K562 (cell line): ENCODE results near the gene C9. TPM values are rescaled to one million over a fixed set of nuclear protein-coding genes. Genes with fewer than 3 reads are reported as not detected.

Experiments used
- ATAC-seq: fragments of 200-7000 bp; cut with Tn5 transposase; 3 replicates; pipeline ENCODE4 v1.9.1; 2020; ENCODE audit warnings: moderate library complexity
- BruUV-seq: library from RNA; stranded (reverse); fragments of 400-500 nt; replicated peaks from 2 replicates; lab custom pipeline; 2021; lab: Mats Ljungman, UMichigan
- CTCF ChIA-PET: fragments of 300-600 bp; formaldehyde crosslinking; extraction: SDS; loops from one replicate; lab custom pipeline; 2021; ENCODE audit warnings: low intra/inter-chr PET ratio; lab: Yijun Ruan, JAX
- POLR2A ChIA-PET: fragments of 300-600, 350-650 bp; sonication (Branson Sonifier 250); formaldehyde crosslinking; extraction: SDS; loops from one replicate; lab custom pipeline; 2021; ENCODE audit warnings: antibody characterized with exemption, inconsistent platforms; lab: Yijun Ruan, JAX
- DNase-seq, 4 experiments: peaks; one replicate each; pipeline versions ENCODE4 v3.0.0 to v3.0.0-alpha.2; 2011 to 2018; ENCODE audit warnings: low spot score in 3 of 4, mixed read lengths in 3 of 4; ENCODE audit errors: extremely low read depth in 1 of 4
- FAIRE-seq: peaks from 2 replicates; lab custom pipeline; 2011; peaks lifted over from hg19 to GRCh38; lab: Jason Lieb, UNC
- H2AFZ ChIP-seq: 2 replicates; pipeline ENCODE4 v1.6.0; 2011; ENCODE audit warnings: low read depth, low read length, control low read depth, inconsistent platforms
- H3K27ac ChIP-seq: fragments of 200-600 bp; 3 replicates; pipeline ENCODE4 v1.8.0; 2011; ENCODE audit warnings: low read depth, mild to moderate bottlenecking, control low read depth, inconsistent platforms, low read length, moderate library complexity, mixed read lengths; ENCODE audit errors: extremely low read depth
- H3K27me3 ChIP-seq, 2 experiments: fragments of 300-600 bp in 1 of 2; 2 replicates in 1 of 2; 3 replicates in 1 of 2; pipeline versions ENCODE4 v1.6.0 to v1.8.0; 2011; ENCODE audit warnings: inconsistent platforms in 2 of 2, low read length in 2 of 2, mild to moderate bottlenecking in 1 of 2, mixed read lengths in 1 of 2, moderate library complexity in 1 of 2; ENCODE audit not compliant: control insufficient read depth in 2 of 2, insufficient read depth in 2 of 2
- H3K36me3 ChIP-seq: fragments of 300-600 bp; 3 replicates; pipeline ENCODE4 v1.8.0; 2011; ENCODE audit warnings: mild to moderate bottlenecking, low read length, inconsistent platforms; ENCODE audit not compliant: control insufficient read depth, insufficient read depth
- H3K4me1 ChIP-seq, 2 experiments: fragments of 200-600 bp in 1 of 2; replicated peaks in 1 of 2; 2 replicates in 1 of 2; 3 replicates in 1 of 2; pipeline versions ENCODE4 v1.5.1 to v1.8.0; 2011; ENCODE audit warnings: inconsistent platforms in 2 of 2, low read length in 2 of 2, mild to moderate bottlenecking in 1 of 2, mixed read lengths in 1 of 2, moderate library complexity in 1 of 2; ENCODE audit not compliant: control insufficient read depth in 2 of 2, insufficient read depth in 2 of 2
- H3K4me2 ChIP-seq: 2 replicates; pipeline ENCODE4 v1.6.1; 2011; ENCODE audit warnings: low read length, control low read depth, inconsistent platforms, mixed read lengths; ENCODE audit not compliant: insufficient read depth
- H3K4me3 ChIP-seq: fragments of 200-600 bp; sonication (generic), shearing (Covaris generic); 2 replicates; pipeline ENCODE4 v1.5.1; 2016; ENCODE audit warnings: control low read depth, inconsistent platforms
- H3K79me2 ChIP-seq: fragments of 200-600 bp; 3 replicates; pipeline ENCODE4 v1.8.0; 2011; ENCODE audit warnings: low read length, inconsistent platforms; ENCODE audit not compliant: control insufficient read depth, insufficient read depth
- H3K9ac ChIP-seq, 2 experiments: 2 replicates each; pipeline versions ENCODE4 v1.6.0 to v1.6.1; 2011; ENCODE audit warnings: low read depth in 2 of 2, low read length in 2 of 2, control low read depth in 1 of 2, inconsistent platforms in 1 of 2, mild to moderate bottlenecking in 1 of 2, mixed read lengths in 1 of 2; ENCODE audit not compliant: insufficient read depth in 1 of 2
- H3K9me1 ChIP-seq: one replicate; pipeline ENCODE4 v1.6.0; 2011; ENCODE audit warnings: inconsistent platforms, mild to moderate bottlenecking, low read length, moderate library complexity; ENCODE audit not compliant: control insufficient read depth, insufficient read depth
- H3K9me3 ChIP-seq: replicated peaks from 2 replicates; pipeline ENCODE4 v1.5.1; 2011; ENCODE audit warnings: low read depth, low read length, inconsistent platforms; ENCODE audit not compliant: control insufficient read depth, insufficient read depth
- H4K20me1 ChIP-seq: replicated peaks from 2 replicates; pipeline ENCODE4 v1.6.1; 2011; ENCODE audit warnings: low read length, inconsistent platforms, mixed read lengths; ENCODE audit not compliant: control insufficient read depth, insufficient read depth
- E2F3 ChIP-seq: fragments of 250-450 bp; sonication (Bioruptor Pico); IDR thresholded peaks from 2 replicates; pipeline ENCODE4 v1.4.0; 2020; ENCODE audit warnings: mild to moderate bottlenecking
- EHMT2 ChIP-seq: fragments of 450-650 bp; IDR thresholded peaks from 2 replicates; pipeline ENCODE4 v1.6.1; 2018; ENCODE audit warnings: antibody characterized with exemption
- GATA2 ChIP-seq: sonication (generic); formaldehyde crosslinking; IDR thresholded peaks from 2 replicates; pipeline ENCODE4 v1.4.0; 2020; ENCODE audit warnings: mild to moderate bottlenecking, missing genetic modification reagents
- MAFG ChIP-seq: fragments of 450-650 bp; conservative IDR thresholded peaks from 2 replicates; pipeline ENCODE4 v1.6.1; 2016; ENCODE audit warnings: missing genetic modification characterization, missing compliant biosample characterization
- MTA1 ChIP-seq: fragments of 450-650 bp; IDR thresholded peaks from 2 replicates; pipeline ENCODE4 v1.6.1; 2017; ENCODE audit warnings: borderline replicate concordance
- NR3C1 ChIP-seq: sonication (generic); formaldehyde crosslinking; IDR thresholded peaks from 2 replicates; pipeline ENCODE4 v1.8.1; 2022; ENCODE audit warnings: missing genetic modification reagents
- SMARCA5 ChIP-seq: fragments of 450-650 bp; IDR thresholded peaks from 2 replicates; pipeline ENCODE4 v1.6.1; 2016
- SRSF7 ChIP-seq: fragments of 200-400 bp; formaldehyde crosslinking; optimal IDR thresholded peaks from 2 replicates; pipeline ENCODE3; 2017; ENCODE audit warnings: mild to moderate bottlenecking, low read depth, low read length
- ZNF318 ChIP-seq, 2 experiments: fragments of 450-650 bp; IDR thresholded peaks; 2 replicates each; pipeline ENCODE4 v1.6.1; 2016; ENCODE audit warnings: mild to moderate bottlenecking in 2 of 2, borderline replicate concordance in 1 of 2, low read depth in 1 of 2, moderate library complexity in 1 of 2
- ZNF41 ChIP-seq: fragments of 250-450 bp; sonication (Bioruptor Pico); conservative IDR thresholded peaks from 2 replicates; pipeline ENCODE4 v1.4.0; 2020; ENCODE audit warnings: mild to moderate bottlenecking
- ZNF696 ChIP-seq: fragments of 250-450 bp; sonication (Bioruptor Pico); conservative IDR thresholded peaks from 2 replicates; pipeline ENCODE4 v1.4.0; 2020; ENCODE audit warnings: mild to moderate bottlenecking, moderate library complexity
- ZNF75A ChIP-seq: fragments of 450-650 bp; formaldehyde crosslinking; IDR thresholded peaks from 2 replicates; pipeline ENCODE4 v1.4.0; 2020; ENCODE audit warnings: mild to moderate bottlenecking
- WGBS: fragments of 100-300 bp; shearing (Covaris generic); methylation state at CpG from one replicate; pipeline ENCODE4 v1.1.6; 2016; ENCODE audit warnings: low coverage, mixed read lengths; ENCODE audit not compliant: insufficient coverage; ENCODE audit errors: missing lambda C conversion rate; 5-methylcytosine and 5-hydroxymethylcytosine counted together
- in situ Hi-C: fragments of 300-500 bp; cut with MboI; formaldehyde crosslinking; loops from 4 replicates; pipeline ENCODE4 v1.15.0; 2018; ENCODE audit warnings: inconsistent platforms, mixed read lengths
- intact Hi-C: fragments of 100-400 bp; cut with micrococcal nuclease; formaldehyde crosslinking; loops from 2 replicates; pipeline ENCODE4 v1.14.2; 2022
- polyA plus RNA-seq, 8 experiments: library from polyadenylated mRNA; depleted of rRNA in 4 of 8; stranded (reverse) in 5 of 8; unstranded in 3 of 8; fragments of >200 nt; fragmentation: Nextera tagmentation in 2 of 8; fragmentation: Illumina TruSeq in 1 of 8; extraction: Ambion mirVana in 2 of 8; extraction: Trizol in 1 of 8; gene quantifications; 2 replicates each; pipeline versions ENCODE4 v1.2.1 to v1.2.3, GENCODE V29; 2011 to 2014; ENCODE audit warnings: inconsistent platforms in 1 of 8, missing spikeins in 1 of 8
- total RNA-seq, 7 experiments: library from RNA; depleted of rRNA in 6 of 7; stranded (reverse); fragments of >200 nt in 6 of 7; fragmentation: Illumina TruSeq in 2 of 7; extraction: Trizol in 2 of 7; gene quantifications; 2 replicates each; pipeline versions ENCODE4 v1.2.1 to v1.2.3, GENCODE V29; 2011 to 2021; ENCODE audit warnings: low replicate concordance in 1 of 7
- TF ChIP-seq, protein P1 (sequence below): sonication (generic); formaldehyde crosslinking; IDR thresholded peaks from 2 replicates; pipeline ENCODE4 v1.8.0; 2023; ENCODE audit warnings: mild to moderate bottlenecking, missing genetic modification reagents
- TF ChIP-seq, protein P2 (sequence below): fragments of 450-650 bp; IDR thresholded peaks from 2 replicates; pipeline ENCODE4 v1.6.1; 2018; ENCODE audit warnings: mild to moderate bottlenecking, low read depth; ENCODE audit not compliant: partially characterized antibody

Gene C9
- total and polyA plus RNA-seq, 9 of the 15 experiments (the other 6 are each of a cell fraction or from before 2014, with no cell fraction given) = 0.08 to 0.38 TPM; not detected in 7

DNA sequence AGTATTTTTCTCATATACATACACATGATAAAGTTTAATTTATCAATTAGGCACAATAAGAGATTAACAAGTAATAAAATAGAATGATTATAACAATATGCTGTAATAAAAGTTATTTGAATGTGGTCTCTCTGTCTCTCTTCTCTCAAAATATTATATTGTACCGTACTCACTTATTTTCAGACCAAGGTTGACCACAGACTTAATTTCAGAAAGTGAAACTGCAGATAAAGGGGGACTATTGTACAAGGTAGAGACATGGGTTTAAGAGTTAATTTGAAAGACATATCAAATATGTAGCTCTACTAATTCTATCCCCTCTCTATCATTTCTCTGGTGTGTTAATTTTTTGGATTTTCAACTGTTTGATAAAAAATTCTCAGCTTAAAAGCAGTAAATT, 20.0 kb upstream of the C9 start:
- H3K4me2 ChIP-seq = no peak overlapping the region
- H4K20me1 ChIP-seq = no peaks in the 10 kb centered on the region
- H3K27ac ChIP-seq = no peak overlapping the region
- no peak for FAIRE-seq
- no peaks in the 10 kb centered on the region for H3K4me1 ChIP-seq
- no peak overlapping the region for H3K9ac ChIP-seq
- ChIA-PET POLR2A (interaction anchor here (2.2 kb wide), 1 partner anchor 9 kb away, joined by 6 read pairs; no protein-coding TSS in a partner anchor), CTCF (no interaction called here)
- in situ Hi-C loops = no loop called here
- ATAC-seq = no peak
- intact Hi-C loops = no loop called here
- H3K79me2 ChIP-seq = no peaks in the 10 kb centered on the region
- no peaks in the 10 kb centered on the region for H3K9me3 ChIP-seq
- no peak overlapping the region for H3K4me3 ChIP-seq
- no peaks in the 10 kb centered on the region for H3K36me3 ChIP-seq
- H2AFZ ChIP-seq = no peak overlapping the region
- H3K27me3 ChIP-seq = no peaks in the 10 kb centered on the region
- DNase-seq = no peak
- BruUV-seq = no TSS peak
- WGBS = 46% methylated on average over 1 of the region's 1 CpG
- H3K9me1 ChIP-seq = no peaks in the 10 kb centered on the region
- TF ChIP-seq EHMT2 (no peak), NR3C1 (CRISPR knock-in tag) (no peak), SMARCA5 (no peak), GATA2 (no peak), ZNF696 (CRISPR knock-in tag) (no peak), MTA1 (no peak), SRSF7 (no peak), ZNF41 (no peak), ZNF75A (CRISPR knock-in tag) (no peak), MAFG (tag) (no peak), ZNF318 (IDR thresholded peaks at IDR 0.05; ENCODE audit: borderline replicate concordance in 1 of 2, low read depth in 1 of 2) (no peak), E2F3 (no peak)
- TF ChIP-seq, protein P1, sequence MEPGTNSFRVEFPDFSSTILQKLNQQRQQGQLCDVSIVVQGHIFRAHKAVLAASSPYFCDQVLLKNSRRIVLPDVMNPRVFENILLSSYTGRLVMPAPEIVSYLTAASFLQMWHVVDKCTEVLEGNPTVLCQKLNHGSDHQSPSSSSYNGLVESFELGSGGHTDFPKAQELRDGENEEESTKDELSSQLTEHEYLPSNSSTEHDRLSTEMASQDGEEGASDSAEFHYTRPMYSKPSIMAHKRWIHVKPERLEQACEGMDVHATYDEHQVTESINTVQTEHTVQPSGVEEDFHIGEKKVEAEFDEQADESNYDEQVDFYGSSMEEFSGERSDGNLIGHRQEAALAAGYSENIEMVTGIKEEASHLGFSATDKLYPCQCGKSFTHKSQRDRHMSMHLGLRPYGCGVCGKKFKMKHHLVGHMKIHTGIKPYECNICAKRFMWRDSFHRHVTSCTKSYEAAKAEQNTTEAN = no peak
- TF ChIP-seq, protein P2, sequence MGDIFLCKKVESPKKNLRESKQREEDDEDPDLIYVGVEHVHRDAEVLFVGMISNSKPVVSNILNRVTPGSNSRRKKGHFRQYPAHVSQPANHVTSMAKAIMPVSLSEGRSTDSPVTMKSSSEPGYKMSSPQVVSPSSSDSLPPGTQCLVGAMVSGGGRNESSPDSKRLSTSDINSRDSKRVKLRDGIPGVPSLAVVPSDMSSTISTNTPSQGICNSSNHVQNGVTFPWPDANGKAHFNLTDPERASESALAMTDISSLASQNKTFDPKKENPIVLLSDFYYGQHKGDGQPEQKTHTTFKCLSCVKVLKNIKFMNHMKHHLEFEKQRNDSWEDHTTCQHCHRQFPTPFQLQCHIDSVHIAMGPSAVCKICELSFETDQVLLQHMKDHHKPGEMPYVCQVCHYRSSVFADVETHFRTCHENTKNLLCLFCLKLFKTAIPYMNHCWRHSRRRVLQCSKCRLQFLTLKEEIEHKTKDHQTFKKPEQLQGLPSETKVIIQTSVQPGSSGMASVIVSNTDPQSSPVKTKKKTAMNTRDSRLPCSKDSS = no peak
